ENCODE data around the gene ADAMTS9. TPM values are rescaled to one million over a fixed set of nuclear protein-coding genes. Genes with fewer than 3 reads are reported as not detected.

The ADAMTS9 gene
- total RNA-seq, 1 donor: 0.81 TPM

DNA sequence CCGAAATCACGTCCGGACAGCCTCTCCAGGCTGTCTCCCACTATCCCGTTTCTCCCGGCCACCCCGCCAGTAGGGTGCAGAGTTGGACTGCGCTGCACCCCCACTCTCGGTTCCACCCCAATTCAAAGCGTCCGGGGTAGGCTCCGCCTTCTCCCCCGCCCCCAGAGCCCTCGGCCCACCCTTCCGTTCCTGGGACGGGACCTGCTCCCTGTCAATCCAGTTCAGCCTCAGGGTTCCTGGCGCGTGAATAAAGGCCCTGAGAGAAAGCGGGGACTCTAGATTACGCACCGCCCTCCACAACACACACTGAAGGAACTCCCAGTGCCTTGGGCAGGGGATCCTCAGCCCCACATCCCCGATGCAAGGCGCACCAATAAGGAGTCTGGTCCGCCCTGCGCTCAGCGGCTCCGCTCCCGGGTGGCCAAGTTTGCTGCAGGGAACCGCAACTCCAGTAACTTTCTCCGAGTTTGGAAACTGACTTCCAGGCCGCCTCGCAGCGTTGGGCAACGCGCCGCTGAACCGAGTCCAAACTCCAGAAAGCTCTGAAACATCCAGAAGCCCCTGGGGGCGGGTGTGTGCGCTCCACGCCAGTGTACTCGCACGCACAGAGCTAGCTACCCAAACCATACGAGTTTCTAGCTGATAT lies 1.9 kb downstream of the ADAMTS9 start:
- DNase-seq (ENCODE audit: low read depth in 2 of 3, low spot score in 2 of 3): peak in 2 of 3 donors; percentile 43 to 57

DNA sequence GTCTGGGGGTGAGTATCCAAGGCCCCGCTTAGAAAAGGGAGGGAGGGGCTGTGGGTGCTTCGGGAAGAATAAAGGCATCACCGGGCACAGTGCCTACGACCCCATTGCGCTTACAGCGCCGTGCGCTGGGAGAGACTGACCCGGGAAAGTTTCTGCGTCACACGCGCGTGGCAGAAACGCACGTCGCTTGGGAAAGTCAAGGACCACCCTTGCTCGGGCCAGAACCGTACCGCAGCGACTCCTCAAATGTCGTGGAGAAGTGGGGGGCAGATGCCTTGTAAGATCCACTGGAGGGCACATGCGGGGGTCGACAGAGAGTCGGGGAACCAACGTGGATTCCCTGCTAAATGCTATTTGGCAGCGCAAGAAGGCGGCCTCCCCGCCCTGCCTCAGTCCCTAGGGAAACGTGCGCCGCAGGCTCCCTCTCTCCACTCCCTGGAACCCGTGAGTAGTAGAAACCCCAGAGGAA lies 2.4 kb downstream of the ADAMTS9 start:
- DNase-seq (ENCODE audit: low read depth in 2 of 3, low spot score in 2 of 3): no peak

DNA sequence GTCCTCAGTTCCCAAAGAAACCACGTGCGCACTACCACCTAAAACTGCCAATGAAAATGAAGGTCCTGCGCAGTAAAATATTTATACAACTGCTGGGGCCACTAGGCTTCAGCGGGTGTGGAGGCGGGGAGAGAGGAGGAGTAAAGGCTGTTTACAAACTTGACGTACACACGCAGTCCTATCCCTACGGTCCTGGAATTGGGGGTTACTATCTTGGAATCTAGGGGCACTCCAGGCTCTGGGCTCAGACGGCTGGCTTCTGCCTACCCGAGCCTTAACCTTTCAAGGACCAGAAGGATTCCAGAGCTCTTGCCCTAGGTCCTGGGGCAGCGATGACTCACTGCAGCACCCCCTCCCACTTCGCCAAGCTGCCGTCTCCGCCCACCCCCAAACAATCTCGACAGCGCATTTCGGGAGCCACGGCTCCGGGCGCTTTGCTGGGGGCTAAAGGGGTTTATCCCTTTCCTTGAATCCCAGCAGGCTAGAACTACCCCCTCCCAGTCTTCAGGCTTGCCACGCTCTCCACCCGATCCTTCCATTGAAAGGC lies 3.0 kb downstream of the ADAMTS9 start:
- DNase-seq (ENCODE audit: low read depth in 2 of 3, low spot score in 2 of 3): no peak

DNA sequence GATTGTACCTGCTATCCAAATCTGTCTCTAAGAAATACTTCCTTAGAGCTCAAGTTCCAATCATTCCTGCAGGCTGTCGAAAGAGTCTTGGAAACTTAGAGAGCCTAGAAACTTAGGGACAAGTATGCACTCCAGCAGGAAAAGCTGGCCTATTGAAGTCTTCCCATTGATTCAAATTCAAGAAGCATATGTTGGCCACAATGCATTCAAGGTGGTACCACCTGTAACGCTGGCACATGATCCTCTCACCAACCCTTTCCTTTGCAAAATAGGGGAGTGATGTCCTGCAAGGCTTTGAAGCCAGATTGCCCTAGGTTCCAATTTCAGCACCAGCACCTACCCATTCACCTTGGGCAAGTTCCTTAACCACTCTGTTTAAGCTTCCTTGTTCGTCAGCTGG lies 6.0 kb downstream of the ADAMTS9 start:
- DNase-seq (ENCODE audit: low read depth in 2 of 3, low spot score in 2 of 3): no peak

DNA sequence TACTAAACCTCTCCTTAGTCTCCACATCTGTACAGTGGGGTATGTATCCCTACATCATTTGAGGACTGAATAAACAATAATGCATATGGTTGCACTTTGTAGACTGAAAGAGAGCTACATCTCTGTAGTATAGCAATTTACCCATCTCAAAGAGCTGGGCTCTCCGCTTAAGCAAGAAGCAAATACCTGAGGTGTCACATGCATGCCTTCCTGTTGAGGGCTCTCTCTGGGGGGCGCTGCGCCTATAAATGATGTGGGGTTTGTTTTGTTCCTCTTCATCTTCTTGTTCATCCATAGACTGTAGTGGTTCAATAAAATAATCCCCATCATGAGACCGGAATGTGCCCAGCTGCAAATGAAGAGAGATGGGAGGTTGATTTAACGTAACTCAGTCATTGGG lies 6.8 kb downstream of the ADAMTS9 start:
- DNase-seq (ENCODE audit: low read depth in 2 of 3, low spot score in 2 of 3): no peak

DNA sequence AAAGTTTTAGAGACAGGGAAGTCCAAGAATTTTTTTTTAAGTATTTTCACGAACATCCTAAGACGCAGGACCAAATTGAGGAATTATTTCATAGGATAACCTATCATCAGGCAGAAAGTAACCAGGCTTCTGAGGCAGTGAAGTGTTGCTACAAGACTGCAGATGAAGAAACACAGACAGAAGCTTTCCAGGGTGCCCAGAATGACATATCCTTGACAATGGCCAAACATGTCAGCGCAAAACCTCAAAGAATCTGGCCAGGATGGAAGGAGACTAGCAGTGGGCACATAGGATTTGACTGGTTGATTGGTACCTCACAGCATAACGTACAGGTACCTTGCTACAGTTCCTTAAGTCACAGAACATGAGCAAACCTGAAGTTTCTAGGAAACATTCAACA lies 7.5 kb downstream of the ADAMTS9 start:
- no peak for DNase-seq (ENCODE audit: low read depth in 2 of 3, low spot score in 2 of 3)

DNA sequence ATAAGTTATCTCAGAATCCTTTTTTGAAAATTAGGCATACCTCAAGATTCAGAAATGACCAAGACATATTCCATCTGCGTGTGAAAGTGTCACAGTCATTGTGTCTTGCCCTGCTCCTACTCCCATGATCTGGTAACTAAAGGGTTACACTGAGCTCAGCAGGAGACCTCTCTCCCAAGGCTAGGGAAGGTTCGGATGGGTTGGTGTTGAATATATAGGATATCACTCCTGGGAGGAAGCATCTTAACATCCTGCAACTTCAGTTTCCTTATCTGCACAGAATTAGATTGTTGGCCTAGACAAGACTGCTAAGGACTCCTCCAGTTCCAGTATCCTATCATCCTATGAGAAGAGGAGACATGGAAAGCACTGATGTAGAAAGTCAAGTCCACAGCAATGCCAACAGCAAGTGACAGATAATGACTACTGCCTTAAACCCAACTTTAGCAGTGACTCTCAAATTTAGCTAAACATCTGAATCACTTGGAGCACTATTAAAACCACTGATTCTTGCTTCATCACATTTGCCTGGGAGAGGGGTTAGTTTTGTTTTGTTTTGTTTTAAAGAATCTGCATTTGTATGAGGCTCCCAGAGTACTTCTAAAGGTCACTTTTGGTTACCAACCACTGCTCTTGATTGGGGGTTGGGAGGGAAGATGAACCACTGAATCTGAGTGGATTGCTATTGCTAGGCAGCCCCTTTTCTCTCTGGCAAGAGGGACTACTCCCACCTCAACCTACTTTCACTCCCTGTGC lies 9.7 kb downstream of the ADAMTS9 start:
- no peak for DNase-seq (ENCODE audit: low read depth in 2 of 3, low spot score in 2 of 3)

DNA sequence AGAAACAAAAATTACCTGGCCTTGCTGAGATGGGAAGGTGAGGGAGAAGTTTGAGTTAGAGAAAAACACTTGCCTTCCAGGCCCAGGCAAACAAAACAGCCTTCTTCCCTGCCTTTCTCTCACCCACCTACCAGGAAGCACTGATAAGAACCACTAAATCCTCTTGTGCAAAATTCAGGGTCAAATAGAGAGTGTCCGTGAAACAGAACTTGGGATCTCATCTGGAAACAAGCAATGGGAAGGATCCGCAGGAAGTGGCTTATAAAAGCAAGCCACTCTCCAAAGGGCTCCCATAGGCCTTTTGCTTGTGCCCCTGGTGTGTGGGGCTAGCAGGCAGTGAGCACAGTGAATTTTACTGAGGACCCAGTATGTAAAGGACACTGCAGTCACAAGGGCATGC lies 11.0 kb downstream of the ADAMTS9 start:
- no peak for DNase-seq (ENCODE audit: low read depth in 2 of 3, low spot score in 2 of 3)

DNA sequence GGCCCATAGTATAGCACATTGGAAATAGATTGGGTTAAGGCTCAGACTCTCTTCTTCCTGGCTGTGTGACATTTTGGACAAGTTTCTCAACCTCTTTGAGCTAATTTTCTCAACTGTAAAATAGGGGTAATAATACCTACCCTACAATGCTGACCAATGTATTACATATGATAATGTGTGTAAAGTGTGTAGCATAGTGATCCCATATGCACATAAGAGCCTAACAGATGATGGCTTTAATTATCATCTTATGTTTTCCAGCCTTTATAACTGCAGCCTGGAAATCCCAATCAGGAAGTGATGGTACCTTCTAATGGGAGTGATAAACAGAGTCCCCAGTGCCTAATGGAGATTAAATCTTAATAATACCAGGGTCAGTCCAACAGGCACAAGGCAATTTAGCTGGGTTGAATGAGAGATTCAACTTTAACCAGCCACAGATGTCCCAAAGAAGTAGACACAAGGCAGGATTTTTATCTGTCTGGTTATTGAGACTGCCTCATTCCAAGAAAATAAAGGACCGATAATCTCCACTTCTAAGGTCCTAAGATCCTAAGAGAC lies 12.0 kb downstream of the ADAMTS9 start:
- DNase-seq (ENCODE audit: low read depth in 2 of 3, low spot score in 2 of 3): no peak

DNA sequence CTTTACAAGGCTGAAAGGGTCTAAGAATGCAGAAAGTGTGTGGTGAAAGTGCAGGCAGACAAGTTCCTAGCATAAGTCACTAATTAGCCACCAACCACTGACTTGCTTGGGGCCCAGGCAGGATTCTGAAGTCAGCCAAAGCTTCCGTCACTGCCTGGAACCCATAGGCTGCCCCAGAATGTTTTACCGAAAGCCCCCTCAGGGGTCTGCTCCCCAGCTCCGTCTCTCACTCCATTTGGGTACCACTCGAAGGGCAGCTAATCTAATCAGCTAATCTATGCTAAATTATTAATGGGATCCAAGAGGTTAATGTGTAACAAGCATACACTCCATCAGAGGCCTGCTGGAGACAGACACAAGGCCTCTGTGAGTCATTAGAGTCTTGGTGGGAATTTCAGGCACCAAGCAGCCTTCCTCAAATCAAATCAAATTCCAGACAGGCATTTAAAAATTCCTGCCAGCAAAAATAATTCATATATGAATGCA lies 13.2 kb downstream of the ADAMTS9 start:
- no peak for DNase-seq (ENCODE audit: low read depth in 2 of 3, low spot score in 2 of 3)

DNA sequence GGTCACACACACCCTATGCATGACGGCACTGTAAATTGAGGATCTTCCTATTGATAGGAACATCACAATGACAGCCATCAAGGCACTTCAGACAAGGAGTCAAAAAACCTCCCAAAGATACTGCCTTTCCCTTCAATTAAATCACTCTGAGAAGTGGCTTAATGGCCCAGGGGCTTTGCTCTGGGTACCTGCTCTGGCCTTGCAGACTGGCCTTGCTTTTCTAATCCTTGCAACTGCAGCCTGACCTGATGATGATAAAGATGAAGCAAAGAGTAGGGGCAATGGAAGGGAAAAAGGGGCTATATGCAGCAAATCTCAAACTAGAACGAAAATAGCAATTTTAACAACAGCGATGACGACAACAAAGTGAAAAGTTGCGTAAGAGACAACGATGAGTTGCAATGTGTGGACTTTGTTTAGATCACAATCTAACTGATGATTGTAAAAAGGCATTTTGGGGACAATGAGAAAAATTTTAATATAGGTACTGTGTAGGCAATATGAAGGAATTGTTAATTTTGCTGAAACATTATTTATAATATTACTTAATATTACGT lies 14.6 kb downstream of the ADAMTS9 start:
- no peak for DNase-seq (ENCODE audit: low read depth in 2 of 3, low spot score in 2 of 3)

DNA sequence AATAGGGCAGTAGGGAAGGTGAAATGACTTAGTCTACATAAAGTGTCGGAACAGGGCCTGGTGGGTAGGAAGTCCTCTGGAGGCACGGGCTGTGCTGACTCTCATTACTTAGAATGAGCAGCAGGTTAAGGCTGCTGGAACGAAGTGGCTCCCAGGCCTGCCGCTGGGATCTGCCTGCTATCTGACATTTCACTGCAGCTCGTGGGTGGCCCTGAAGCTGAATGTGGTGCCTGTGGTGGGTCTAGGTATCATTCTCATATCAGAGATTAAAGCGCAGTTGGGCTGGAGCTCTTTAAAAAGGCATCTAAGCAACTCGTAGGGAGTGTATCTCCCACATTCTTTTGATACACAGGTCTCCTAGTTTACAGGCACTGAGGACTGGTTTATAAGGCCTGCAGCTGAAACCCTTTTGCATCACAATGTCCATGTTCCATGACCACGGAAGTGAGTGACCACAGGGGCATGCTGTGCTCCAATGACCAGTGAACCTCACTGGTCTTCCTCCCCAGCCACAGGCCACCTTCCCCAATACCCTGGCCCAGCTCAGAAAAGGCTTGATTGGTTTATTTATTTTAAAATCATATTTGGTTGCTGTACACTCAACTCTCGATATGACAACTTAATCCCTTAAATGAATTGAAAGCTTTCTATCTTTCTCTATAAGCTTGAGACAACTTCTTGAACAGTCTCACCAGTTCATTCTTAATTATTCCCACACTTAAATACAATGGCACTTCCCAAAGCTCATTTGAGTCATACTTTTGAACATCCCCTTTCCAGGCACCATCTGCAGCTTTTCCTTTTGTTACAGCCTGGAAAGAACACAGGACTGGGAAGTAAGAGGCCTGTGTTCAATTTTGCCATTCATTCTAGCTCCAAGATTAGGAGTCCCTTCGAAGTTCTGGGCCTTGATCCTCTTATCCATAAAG lies 19.0 kb downstream of the ADAMTS9 start:
- DNase-seq (ENCODE audit: low read depth in 2 of 3, low spot score in 2 of 3): no peak

DNA sequence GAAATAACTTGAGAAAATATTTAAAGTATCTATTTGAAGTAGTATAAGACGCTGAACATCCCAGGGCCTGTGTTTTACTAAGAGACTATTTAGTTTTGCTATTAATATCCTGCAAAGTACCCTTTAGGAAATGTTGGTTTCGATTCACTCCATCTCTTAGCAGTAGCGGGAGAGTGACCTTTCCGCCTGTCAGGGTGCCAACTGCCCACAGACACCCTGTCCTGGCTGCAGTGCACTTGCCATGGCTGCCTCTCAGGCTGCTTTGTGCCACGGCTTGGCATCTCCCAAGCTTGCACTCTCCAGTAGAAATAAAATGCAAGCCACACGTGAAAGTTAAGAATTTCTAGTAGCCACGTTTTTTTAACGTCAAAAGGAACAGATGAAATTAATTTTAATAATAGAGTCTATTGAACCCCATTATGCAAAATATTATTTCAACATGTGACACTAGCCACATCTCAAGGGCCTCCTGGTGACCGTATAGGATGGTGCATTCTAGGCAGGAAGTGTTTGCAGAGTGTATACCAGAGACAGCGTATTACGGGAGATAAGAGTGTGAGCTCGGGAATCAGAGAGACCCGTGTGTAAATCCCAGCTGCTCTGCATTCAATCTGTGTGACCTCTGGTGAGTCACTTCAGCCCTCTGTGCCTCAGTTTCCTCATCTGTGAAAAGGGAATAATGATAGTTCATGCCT lies 19.8 kb downstream of the ADAMTS9 start:
- DNase-seq (ENCODE audit: low read depth in 2 of 3, low spot score in 2 of 3): no peak

DNA sequence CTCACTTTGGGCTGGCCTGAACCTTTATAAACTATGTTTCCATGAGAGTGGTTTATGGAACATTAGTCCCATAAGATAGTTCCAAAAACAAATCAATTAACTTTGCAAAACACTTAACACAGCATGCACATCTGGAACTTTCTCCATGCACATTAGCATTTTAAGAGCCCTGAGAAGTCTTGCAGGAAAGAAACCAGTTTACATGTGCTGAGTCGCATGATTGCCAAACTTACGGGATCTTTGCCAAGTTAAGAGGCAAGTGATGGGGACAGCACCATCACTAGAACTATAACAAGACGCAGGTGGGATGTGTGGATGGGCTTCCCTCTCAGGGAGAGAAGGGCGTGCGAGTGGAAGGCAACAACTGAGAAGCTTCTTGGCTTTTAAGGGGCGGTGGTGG lies 20.7 kb downstream of the ADAMTS9 start:
- DNase-seq (ENCODE audit: low read depth in 2 of 3, low spot score in 2 of 3): no peak

DNA sequence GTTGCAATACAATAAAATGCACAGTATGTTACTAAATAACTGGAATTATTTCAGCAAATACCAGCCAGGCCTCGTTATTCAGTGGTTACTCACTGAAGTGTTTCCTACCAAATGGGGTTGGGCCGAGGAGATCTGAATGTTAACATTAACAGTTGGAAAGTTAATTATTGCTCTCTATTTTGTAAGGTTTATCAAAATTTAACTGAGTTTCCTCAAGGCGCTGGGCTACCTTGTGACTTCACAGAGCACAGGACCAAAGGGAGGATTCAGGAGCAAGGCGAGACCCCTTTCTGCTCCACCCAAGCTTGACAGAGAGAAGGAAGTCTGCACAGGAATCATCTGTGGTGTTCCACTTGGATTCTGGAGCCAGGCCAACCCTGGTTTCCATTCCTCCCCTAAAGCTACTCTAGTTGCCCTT lies 21.6 kb downstream of the ADAMTS9 start:
- no peak for DNase-seq (ENCODE audit: low read depth in 2 of 3, low spot score in 2 of 3)

DNA sequence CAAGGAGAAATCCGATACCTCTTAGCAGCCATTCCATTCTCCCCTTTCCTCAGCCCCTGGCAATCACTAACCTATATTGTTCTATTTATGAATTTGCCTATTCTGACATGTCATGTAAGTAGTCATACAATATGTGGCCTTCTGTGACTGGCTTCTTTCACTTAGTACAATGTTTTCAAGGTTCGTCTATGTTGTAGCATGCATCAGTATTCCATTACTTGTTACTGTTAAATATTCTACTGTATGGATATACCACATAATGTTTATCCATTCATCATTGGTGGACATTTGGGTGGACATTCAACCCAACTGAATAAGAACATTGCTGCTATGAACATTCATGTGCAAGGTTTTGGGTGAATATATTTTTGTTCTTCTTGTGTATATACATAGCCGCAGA lies 23.4 kb downstream of the ADAMTS9 start:
- no peak for DNase-seq (ENCODE audit: low read depth in 2 of 3, low spot score in 2 of 3)

DNA sequence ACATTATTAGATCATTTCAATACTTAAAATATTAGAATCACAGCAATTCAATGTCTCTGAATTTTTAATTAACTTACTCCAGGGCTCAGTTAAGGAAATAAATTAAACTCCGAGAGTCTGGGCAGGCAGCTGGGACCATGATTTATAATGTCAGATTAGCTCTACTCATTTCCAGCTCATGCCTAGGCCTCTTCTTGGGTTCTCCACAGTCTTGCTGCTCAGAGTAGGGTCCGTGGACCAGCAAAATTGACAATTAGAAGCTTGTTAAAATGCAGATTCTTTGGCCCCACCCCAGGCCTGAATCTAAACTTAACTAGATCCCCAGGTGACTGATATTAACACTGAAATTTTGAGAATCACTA lies 28.2 kb downstream of the ADAMTS9 start:
- no peak for DNase-seq (ENCODE audit: low read depth in 2 of 3, low spot score in 2 of 3)

DNA sequence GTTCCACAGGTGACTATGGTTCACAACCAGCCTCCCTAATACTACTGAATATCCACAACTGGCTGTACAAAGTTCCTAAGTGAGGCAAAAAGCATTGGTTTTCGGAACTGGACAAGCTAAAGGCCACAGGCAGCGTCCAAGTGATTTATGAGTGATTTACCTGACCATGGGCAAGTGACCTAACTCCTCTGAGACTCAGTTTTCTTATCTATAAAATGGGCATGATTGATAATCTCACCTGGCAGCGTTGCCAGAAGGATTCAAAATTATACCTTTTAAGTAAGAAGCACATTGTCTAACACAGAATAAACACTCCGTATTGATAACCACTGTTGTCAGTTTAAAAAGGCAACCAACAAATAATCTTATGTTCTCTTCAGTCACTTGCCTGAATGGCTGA lies 29.8 kb downstream of the ADAMTS9 start:
- DNase-seq (ENCODE audit: low read depth in 2 of 3, low spot score in 2 of 3): no peak

DNA sequence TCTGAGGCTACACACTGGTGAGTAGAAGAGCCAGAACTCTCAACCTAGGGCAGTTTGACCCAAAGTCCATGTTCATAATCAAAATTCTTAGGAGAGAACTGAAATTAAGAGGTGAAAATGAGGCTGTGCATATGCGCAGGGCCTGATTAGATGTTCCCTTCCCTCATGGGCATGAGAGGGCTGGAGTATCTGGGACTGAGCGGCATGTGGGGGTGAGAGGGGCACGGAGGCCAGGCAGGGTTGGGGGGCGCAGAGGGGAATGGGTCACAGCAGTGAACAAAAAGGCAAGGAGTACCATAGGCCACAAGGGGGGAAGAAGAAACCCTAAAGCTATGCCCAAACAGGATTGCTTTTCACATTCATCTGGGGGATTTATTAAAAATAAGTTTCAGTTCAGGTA lies 31.3 kb downstream of the ADAMTS9 start:
- DNase-seq (ENCODE audit: low read depth in 2 of 3, low spot score in 2 of 3): no peak

DNA sequence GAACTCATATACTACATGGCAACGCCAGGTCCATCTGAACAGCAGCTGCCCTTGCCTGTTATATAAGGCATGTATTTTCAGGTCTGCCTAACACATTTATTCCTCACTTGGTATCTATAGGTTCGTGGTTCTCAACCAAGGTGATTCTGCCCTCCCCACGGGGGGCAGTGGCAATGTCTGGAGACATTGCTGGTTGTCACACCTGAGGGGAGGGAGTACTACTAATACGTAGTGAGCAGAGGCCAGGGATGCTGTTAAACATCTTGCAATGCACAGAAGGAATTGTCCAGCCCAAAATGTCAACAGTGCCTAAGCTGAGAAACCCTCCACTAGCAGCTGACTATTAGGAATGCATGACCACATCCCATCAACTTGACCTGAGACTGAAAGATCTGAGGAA lies 32.6 kb downstream of the ADAMTS9 start:
- DNase-seq (ENCODE audit: low read depth in 2 of 3, low spot score in 2 of 3): no peak

All from hematopoietic multipotent progenitor cell (in vitro differentiated cells).